PC-3 (cell line): ENCODE measurements around the gene CLPSL2. TPM values are rescaled to one million over a fixed set of nuclear protein-coding genes. Genes with fewer than 3 reads are reported as not detected.
A peak's percentile ranks its signal among the peaks of the same experiment; 100 is the strongest.

ENCODE experiments used
- ATAC-seq: fragments of 200-7000 bp; cut with Tn5 transposase; 2 replicates; pipeline ENCODE4 v1.9.1; 2020; ENCODE audit warnings: mild to moderate bottlenecking, moderate library complexity
- BruUV-seq: library from RNA; stranded (reverse); fragments of 400-500 nt; replicated peaks from 2 replicates; lab custom pipeline; 2021; lab: Mats Ljungman, UMichigan
- CTCF ChIA-PET: fragments of 300-600 bp; sonication (Branson Sonifier 250); formaldehyde crosslinking; loops from one replicate; lab custom pipeline; 2022; ENCODE audit warnings: antibody characterized with exemption; lab: Charles Lee
- POLR2A ChIA-PET: fragments of 300-600 bp; sonication (Branson Sonifier 250); formaldehyde crosslinking; loops from one replicate; lab custom pipeline; 2022; ENCODE audit warnings: antibody characterized with exemption; ENCODE audit not compliant: unreplicated experiment; lab: Charles Lee
- DNase-seq: peaks from one replicate; pipeline ENCODE4 v3.0.0-alpha.2; 2015
- H2AFZ ChIP-seq: fragments of 300-600 bp; sonication (generic); 2 replicates; pipeline ENCODE4 v1.6.0; 2016; ENCODE audit warnings: antibody characterized with exemption, low read length
- H3F3A ChIP-seq: fragments of 300-600 bp; sonication (generic); one replicate; pipeline ENCODE4 v1.6.0; 2017; ENCODE audit warnings: antibody characterized with exemption, low read length, control low read depth, mild to moderate bottlenecking; ENCODE audit not compliant: unreplicated experiment
- H3K27ac ChIP-seq: fragments of 300-600 bp; sonication (generic); 2 replicates; pipeline ENCODE4 v1.5.1; 2016; ENCODE audit warnings: mild to moderate bottlenecking, low read length
- H3K27me3 ChIP-seq: fragments of 300-600 bp; sonication (generic); 2 replicates; pipeline ENCODE4 v1.6.1; 2016; ENCODE audit warnings: low read length, mixed read lengths
- H3K36me3 ChIP-seq: fragments of 300-600 bp; sonication (generic); 2 replicates; pipeline ENCODE4 v1.6.1; 2016; ENCODE audit warnings: low read depth, mixed run types, low read length, mixed read lengths
- H3K4me1 ChIP-seq: fragments of 300-600 bp; sonication (generic); 2 replicates; pipeline ENCODE4 v1.5.1; 2016; ENCODE audit warnings: low read length; ENCODE audit not compliant: insufficient read depth
- H3K4me2 ChIP-seq: fragments of 300-600 bp; sonication (generic); 2 replicates; pipeline ENCODE4 v1.6.0; 2016; ENCODE audit warnings: low read length
- H3K4me3 ChIP-seq: fragments of 300-600 bp; sonication (generic); 2 replicates; pipeline ENCODE4 v1.5.1; 2016; ENCODE audit warnings: mild to moderate bottlenecking, low read length, mixed read lengths
- H3K79me2 ChIP-seq: fragments of 300-600 bp; sonication (generic); 2 replicates; pipeline ENCODE4 v1.6.1; 2017; ENCODE audit warnings: low read length, mixed read lengths
- H3K9ac ChIP-seq: fragments of 300-600 bp; sonication (generic); 2 replicates; pipeline ENCODE4 v1.6.0; 2016; ENCODE audit warnings: mild to moderate bottlenecking, low read length
- H3K9me2 ChIP-seq: fragments of 300-600 bp; sonication (generic); replicated peaks from 2 replicates; pipeline ENCODE4 v1.6.1; 2016; ENCODE audit warnings: mixed run types, low read length, mixed read lengths
- H3K9me3 ChIP-seq: fragments of 300-600 bp; sonication (generic); 2 replicates; pipeline ENCODE4 v1.6.1; 2016; ENCODE audit warnings: low read length, mixed read lengths
- H4K20me1 ChIP-seq: fragments of 300-600 bp; sonication (generic); 2 replicates; pipeline ENCODE4 v1.6.1; 2016; ENCODE audit warnings: low read length, mixed read lengths
- EZH2 ChIP-seq: fragments of 300-600 bp; sonication (generic); IDR thresholded peaks from one replicate; pipeline ENCODE4 v1.6.1; 2017; ENCODE audit warnings: antibody characterized with exemption, mild to moderate bottlenecking, low read length; ENCODE audit not compliant: unreplicated experiment
- EZH2phosphoT487 ChIP-seq: fragments of 300-600 bp; sonication (generic); IDR thresholded peaks from 2 replicates; pipeline ENCODE4 v1.6.1; 2018; ENCODE audit warnings: mild to moderate bottlenecking, antibody characterized with exemption, low read length, borderline replicate concordance
- intact Hi-C: fragments of 100-400 bp; cut with micrococcal nuclease; formaldehyde crosslinking; loops from 2 replicates; pipeline ENCODE4 v1.9.0; 2023
- total RNA-seq: library from RNA; depleted of rRNA; stranded (reverse); fragments of >200 nt; gene quantifications from 2 replicates; pipeline ENCODE4 v1.2.3, GENCODE V29; 2014
- TF ChIP-seq, protein P1 (sequence below): fragments of 300-600 bp; sonication (generic); conservative IDR thresholded peaks from 2 replicates; pipeline ENCODE4 v1.5.1; 2017; ENCODE audit warnings: antibody characterized with exemption, low read depth, mild to moderate bottlenecking, low read length

The CLPSL2 gene
- total RNA-seq, 1 experiment from 2014 or later = not detected

- BruUV-seq = no TSS peak
- no peaks in the 10 kb centered on the region for H3K9me3 ChIP-seq
- no peaks in the 10 kb centered on the region for H3F3A ChIP-seq
- ChIA-PET POLR2A (no interaction called here), CTCF (no interaction called here)
- peaks cover 23% of the 10 kb centered on the region for H3K4me1 ChIP-seq
- no peaks in the 10 kb centered on the region for H3K9me2 ChIP-seq
- no peak for ATAC-seq
- no peak overlapping the region for H3K27ac ChIP-seq
- DNase-seq = peak; percentile 25
- no peak overlapping the region for H2AFZ ChIP-seq
- no peaks in the 10 kb centered on the region for H3K27me3 ChIP-seq
- H3K9ac ChIP-seq = no peak overlapping the region
- no peak overlapping the region for H3K4me3 ChIP-seq
- no peak overlapping the region for H3K4me2 ChIP-seq
- TF ChIP-seq EZH2 = no peak
- TF ChIP-seq, protein P1, sequence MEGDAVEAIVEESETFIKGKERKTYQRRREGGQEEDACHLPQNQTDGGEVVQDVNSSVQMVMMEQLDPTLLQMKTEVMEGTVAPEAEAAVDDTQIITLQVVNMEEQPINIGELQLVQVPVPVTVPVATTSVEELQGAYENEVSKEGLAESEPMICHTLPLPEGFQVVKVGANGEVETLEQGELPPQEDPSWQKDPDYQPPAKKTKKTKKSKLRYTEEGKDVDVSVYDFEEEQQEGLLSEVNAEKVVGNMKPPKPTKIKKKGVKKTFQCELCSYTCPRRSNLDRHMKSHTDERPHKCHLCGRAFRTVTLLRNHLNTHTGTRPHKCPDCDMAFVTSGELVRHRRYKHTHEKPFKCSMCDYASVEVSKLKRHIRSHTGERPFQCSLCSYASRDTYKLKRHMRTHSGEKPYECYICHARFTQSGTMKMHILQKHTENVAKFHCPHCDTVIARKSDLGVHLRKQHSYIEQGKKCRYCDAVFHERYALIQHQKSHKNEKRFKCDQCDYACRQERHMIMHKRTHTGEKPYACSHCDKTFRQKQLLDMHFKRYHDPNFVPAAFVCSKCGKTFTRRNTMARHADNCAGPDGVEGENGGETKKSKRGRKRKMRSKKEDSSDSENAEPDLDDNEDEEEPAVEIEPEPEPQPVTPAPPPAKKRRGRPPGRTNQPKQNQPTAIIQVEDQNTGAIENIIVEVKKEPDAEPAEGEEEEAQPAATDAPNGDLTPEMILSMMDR = no peak
- no peak for TF ChIP-seq EZH2phosphoT487
- intact Hi-C loops = no loop called here
- H4K20me1 ChIP-seq = no peaks in the 10 kb centered on the region
- no peaks in the 10 kb centered on the region for H3K79me2 ChIP-seq
- H3K36me3 ChIP-seq = no peaks in the 10 kb centered on the region
Observed at GRCh38 chr6:35808688-35809087, 32.3 kb downstream of the CLPSL2 start.

GRCh38 chr6:35809809-35810208, 33.4 kb downstream of the CLPSL2 start:
- no peak for TF ChIP-seq EZH2phosphoT487
- no peak for TF ChIP-seq EZH2
- TF ChIP-seq, protein P1 = no peak
- POLR2A ChIA-PET = no interaction called here
- H3K9me2 ChIP-seq = no peaks in the 10 kb centered on the region

DNA sequence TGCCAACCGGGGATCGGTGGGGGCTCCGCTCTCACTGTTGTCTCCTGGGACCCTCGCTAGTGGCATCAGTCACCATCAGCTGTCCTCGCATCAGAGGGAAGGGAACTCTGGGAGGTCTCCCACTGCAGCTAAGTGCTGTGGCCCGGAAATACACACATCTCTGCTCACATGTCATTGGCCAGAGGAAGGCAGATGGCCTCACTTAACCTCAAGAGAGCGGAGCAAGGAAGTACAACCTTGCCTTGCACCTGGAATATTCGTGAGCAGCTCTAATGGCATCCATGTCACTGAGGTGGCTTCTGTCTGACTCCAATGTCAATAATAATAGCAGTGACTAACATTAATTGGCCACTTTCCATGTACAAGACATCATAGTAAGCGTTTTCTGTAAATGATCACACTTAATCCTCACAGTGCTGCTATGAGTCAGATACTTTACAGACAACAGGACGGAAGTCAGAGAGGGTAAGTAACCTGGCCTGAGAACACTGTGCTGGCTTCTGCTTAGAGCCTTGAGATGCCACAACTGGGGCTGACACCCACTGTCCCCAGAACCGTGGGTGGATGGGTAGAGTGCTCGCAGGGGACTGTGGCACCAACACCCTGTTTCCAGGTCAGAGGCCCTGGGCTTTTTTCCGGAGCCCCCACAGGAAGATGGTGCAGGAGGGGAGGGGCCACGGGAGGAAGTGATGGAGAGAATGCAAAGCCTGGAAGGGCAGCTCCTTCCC, 34.7 kb downstream of the CLPSL2 start:
- ChIA-PET POLR2A (no interaction called here), CTCF (interaction anchor here (0.6 kb wide), 1 partner anchor 99 kb away, joined by 3 read pairs; no protein-coding TSS in a partner anchor)
- intact Hi-C loops = no loop called here
- peak overlapping the region; percentile 8; the same call in 1 of the 2 replicates for H3K4me3 ChIP-seq
- no peaks in the 10 kb centered on the region for H3K79me2 ChIP-seq
- H3K4me2 ChIP-seq = peak overlapping the region; percentile 63
- H3K27me3 ChIP-seq = no peaks in the 10 kb centered on the region
- peak; percentile 99 for ATAC-seq
- H3K9me3 ChIP-seq = no peaks in the 10 kb centered on the region
- H4K20me1 ChIP-seq = no peaks in the 10 kb centered on the region
- H3F3A ChIP-seq = no peaks in the 10 kb centered on the region
- H3K27ac ChIP-seq = peak overlapping the region; percentile 65
- DNase-seq = peak; percentile 98
- TF ChIP-seq EZH2phosphoT487 = no peak
- TF ChIP-seq, protein P1 = no peak
- no peak for TF ChIP-seq EZH2
- no TSS peak for BruUV-seq
- peaks cover 23% of the 10 kb centered on the region for H3K4me1 ChIP-seq
- H3K36me3 ChIP-seq = no peaks in the 10 kb centered on the region
- peak overlapping the region; percentile 40 for H2AFZ ChIP-seq
- peak overlapping the region; percentile 6 for H3K9ac ChIP-seq
- no peaks in the 10 kb centered on the region for H3K9me2 ChIP-seq

More at GRCh38 chr6:35809809-35810208, 33.4 kb downstream of the CLPSL2 start:
- CTCF ChIA-PET = no interaction called here
- Histone ChIP-seq H3K4me1 (peaks cover 23% of the 10 kb centered on the region), H3F3A (no peaks in the 10 kb centered on the region), H3K79me2 (no peaks in the 10 kb centered on the region), H4K20me1 (no peaks in the 10 kb centered on the region), H3K27me3 (no peaks in the 10 kb centered on the region), H3K4me2 (no peak overlapping the region), H3K27ac (no peak overlapping the region), H3K4me3 (no peak overlapping the region), H3K36me3 (no peaks in the 10 kb centered on the region), H2AFZ (no peak overlapping the region), H3K9ac (no peak overlapping the region), H3K9me3 (no peaks in the 10 kb centered on the region)
- intact Hi-C loops = no loop called here
- BruUV-seq = no TSS peak
- ATAC-seq (no peak), DNase-seq (no peak)
